AG10803 (cell line): Measurements from ENCODE around the gene ZNF326.
"Not testable (repeated sequence)": the region's sequence is repeated elsewhere in the genome, so short reads cannot be mapped to it uniquely, and the experiment has no call there.

Source experiments
- DNase-seq: peaks from one replicate; pipeline ENCODE4 v3.0.0; 2010; ENCODE audit warnings: low read depth
- H3K4me3 ChIP-seq: 2 replicates; pipeline ENCODE4 v1.5.1; 2011; ENCODE audit warnings: mild to moderate bottlenecking, low read length, control low read depth
- CTCF ChIP-seq: conservative IDR thresholded peaks from 2 replicates; pipeline ENCODE4 v1.5.1; 2011; ENCODE audit warnings: mild to moderate bottlenecking, low read length, control low read depth, inconsistent platforms

The ZNF326 gene

DNA sequence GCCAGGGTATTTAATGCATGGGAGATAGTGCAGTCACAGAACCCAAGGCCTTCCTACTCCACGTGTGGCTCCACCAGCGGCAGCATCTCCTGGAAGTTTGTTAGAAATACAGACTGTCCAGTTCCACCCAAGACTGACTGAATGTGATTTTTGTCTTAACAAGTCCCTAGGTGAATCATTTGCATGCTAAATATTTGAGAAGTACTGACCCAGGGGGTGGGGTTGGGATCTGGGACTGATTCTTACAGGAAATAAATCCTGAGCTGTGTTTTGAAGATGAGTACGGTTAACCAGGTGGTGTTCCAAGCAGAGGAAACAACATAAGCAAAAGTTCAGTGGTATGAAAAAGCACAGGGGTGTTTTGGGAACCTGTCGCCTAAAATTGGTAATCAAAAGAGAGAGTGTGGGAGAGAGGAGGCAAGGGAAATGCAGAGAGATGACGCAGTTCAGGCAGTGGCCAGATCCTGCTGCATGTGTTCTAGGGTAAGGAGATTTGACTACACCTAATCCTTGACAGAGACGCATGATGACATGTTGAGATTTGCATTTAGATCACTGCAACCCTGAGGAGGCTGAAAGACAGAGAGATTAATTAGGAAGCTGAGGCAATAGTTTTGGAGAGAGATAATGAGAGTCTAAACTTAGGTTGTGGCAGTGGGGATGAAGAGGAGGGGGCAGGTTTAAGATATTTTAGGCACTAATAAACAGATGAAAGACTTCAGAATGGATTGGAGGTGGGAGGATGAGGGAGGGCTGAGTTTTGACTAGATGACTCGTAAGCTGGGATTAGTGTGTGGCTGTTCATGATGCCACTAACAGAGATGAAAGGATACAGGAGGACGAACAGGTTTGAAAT, 3.7 kb upstream of the ZNF326 start:
- TF ChIP-seq CTCF = no peak

DNA sequence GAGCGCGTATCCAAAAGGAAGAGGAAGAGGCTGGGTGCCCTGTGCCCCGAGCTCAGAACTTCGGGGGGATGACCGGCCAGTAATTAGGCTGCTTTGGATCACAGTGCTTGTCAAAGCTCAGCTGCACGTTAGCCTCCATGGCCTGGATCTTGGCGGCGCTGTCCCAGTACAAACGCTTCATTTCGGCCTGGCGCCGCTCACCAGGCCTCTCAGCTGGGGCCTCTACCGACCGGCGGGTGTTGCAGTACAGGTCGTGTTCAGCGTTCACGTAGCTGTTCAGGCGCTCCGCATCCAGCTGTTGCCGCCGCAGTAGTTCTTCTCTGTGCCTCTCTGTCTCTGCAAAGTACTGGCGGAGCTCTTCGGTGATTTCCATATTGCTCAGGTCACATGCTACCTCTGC, 1.4 kb upstream of the ZNF326 start:
- DNase-seq = no peak
- no peak overlapping the region for H3K4me3 ChIP-seq
- TF ChIP-seq CTCF = no peak

More for the DNA sequence above, 3.7 kb upstream of the ZNF326 start:
- DNase-seq = no peak
- no peak overlapping the region for H3K4me3 ChIP-seq

DNA sequence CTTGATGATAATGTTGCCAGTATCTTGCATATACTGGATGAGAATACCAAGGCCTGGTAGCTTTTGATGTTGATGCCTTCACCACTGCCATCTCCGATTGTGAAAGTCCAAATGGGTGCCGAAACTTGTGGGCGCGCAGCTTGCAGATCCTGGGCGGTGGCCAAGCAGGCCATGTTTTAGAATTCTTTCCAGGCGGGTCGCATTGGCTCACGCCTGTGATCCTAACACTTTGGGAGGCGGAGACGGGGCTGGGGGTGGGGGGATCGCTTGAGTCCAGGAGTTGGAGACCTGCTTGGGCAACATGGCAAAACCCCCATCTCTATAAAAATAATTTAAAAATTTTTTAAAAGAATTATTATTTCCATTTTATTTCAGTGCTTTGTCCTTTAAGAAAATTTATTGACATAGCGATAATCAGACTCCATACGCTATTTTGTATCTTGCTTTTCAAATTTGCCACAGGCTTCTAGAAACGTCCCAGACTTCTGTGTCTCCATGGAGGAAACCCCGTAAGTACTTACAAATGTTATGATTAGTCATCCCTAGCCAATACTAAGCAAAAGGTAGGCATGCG, 592 bp upstream of the ZNF326 start:
- H3K4me3 ChIP-seq = peak overlapping the region; percentile 86
- no peak for TF ChIP-seq CTCF
- no peak for DNase-seq

GRCh38 chr1:89995598-89996449, 914 bp downstream of the ZNF326 start:
- DNase-seq = peak; percentile 18
- H3K4me3 ChIP-seq = peak overlapping the region; percentile 86
- no peak for TF ChIP-seq CTCF

- TF ChIP-seq CTCF = no peak
- peak overlapping the region; percentile 86 for H3K4me3 ChIP-seq
- no peak for DNase-seq
Measured at GRCh38 chr1:89996450-89997110, 1.7 kb downstream of the ZNF326 start.

- H3K4me3 ChIP-seq, DNase-seq: not testable (repeated sequence)
Measured at GRCh38 chr1:89997152-89997551, 2.2 kb downstream of the ZNF326 start.

GRCh38 chr1:89998306-89998705, 3.4 kb downstream of the ZNF326 start:
- no peak overlapping the region for H3K4me3 ChIP-seq
- DNase-seq = peak; percentile 44
- no peak for TF ChIP-seq CTCF
